ENCODE results near the gene PRKCB.
"Not testable (repeated sequence)": the region's sequence is repeated elsewhere in the genome, so short reads cannot be mapped to it uniquely, and the experiment has no call there.

The PRKCB gene

DNA sequence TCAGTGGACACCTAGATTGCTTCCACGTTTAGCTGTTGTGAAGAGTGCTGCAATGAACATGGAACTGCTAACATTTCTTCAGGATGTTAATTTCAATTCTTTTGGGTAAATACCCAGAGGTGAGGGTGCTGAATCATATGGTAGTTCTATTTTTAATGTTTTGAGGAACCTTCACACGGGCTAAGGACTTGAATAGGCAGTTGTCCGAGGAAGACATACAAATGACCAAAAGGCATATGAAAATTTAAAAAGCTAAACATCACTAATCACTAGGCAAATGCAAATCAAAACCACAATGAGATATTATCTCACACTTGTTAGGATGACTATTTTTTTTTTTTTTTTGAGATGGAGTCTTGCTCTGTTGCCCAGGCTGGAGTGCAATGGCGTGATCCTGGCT is 173.3 kb downstream of the PRKCB start:
- no peak for DNase-seq (ENCODE audit: low spot score)

- no peak for DNase-seq (ENCODE audit: low spot score)
Observed at GRCh38 chr16:24009955-24010354, 174.2 kb downstream of the PRKCB start.

GRCh38 chr16:24010440-24011089 is 174.8 kb downstream of the PRKCB start:
- DNase-seq (ENCODE audit: low spot score), result peak; percentile 68

- no peak for DNase-seq (ENCODE audit: low spot score)
Observed at GRCh38 chr16:24011237-24011636, 175.5 kb downstream of the PRKCB start.

GRCh38 chr16:24013054-24013636 is 177.4 kb downstream of the PRKCB start:
- DNase-seq (ENCODE audit: low spot score), result no peak

DNA sequence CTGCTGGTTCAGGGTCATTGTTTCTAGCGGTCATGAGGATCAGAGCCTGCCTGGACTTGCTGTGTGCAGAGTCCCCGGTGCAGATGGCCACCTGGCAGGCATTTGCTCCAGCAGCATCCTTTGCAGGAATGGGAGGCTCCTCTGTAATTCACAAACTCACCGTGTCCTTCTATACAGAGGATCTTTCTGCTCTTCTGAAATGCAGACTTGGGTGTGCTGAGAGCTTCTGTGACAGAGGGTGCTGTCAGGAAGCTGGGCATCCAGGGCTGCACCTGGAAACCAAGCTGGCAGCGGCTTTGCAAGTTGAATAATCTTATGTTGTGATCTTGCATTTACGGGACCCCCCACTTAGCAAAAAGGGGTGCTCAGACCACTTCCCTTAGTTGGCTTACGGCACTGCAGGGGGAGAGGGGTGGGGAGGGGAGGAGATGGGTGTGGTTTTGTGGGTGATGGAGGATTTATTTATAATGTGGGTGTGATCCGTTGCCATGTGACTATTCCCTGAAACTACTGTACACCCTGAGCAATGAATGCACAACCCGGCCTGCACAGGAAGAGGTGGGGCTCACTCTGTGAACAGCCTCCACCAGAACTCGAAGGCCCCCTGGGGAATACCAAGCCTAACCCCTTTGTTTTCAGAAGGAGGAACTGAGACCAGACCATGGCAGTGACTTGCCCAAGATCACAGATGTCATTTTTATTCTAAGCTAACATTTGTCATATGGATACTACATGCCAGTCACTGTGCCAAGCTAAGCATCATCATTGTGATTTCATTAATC is 178.3 kb downstream of the PRKCB start:
- DNase-seq (ENCODE audit: low spot score), result peak; percentile 58

- not testable (repeated sequence) for DNase-seq (ENCODE audit: low spot score)
Observed at GRCh38 chr16:24014955-24015354, 179.2 kb downstream of the PRKCB start.

GRCh38 chr16:24015923-24016322 is 180.1 kb downstream of the PRKCB start:
- no peak for DNase-seq (ENCODE audit: low spot score)

GRCh38 chr16:24018485-24018884 is 182.7 kb downstream of the PRKCB start:
- DNase-seq (ENCODE audit: low spot score), result no peak

- no peak for DNase-seq (ENCODE audit: low spot score)
Observed at GRCh38 chr16:24022797-24023196, 187.0 kb downstream of the PRKCB start.

DNA sequence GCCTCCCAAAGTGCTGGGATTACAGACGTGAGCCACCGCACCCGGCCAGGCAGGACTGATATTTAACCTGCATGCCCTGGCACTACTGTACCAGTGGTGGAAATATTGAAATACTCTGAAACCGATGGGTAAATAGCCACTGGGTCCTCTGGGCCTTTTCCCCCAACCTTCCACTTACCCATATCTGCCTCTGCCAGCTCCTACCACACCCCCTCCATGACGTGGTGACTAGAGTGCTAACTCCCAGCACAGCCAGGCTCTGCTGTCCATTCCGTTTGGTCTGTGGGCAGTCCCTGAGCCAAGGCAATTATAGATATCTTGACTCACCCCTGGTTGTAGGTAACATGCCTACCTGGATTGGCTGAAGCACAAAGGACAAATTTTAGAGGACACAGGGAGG is 187.8 kb downstream of the PRKCB start:
- no peak for DNase-seq (ENCODE audit: low spot score)

GRCh38 chr16:24024971-24025370 is 189.2 kb downstream of the PRKCB start:
- DNase-seq (ENCODE audit: low spot score), result no peak

DNA sequence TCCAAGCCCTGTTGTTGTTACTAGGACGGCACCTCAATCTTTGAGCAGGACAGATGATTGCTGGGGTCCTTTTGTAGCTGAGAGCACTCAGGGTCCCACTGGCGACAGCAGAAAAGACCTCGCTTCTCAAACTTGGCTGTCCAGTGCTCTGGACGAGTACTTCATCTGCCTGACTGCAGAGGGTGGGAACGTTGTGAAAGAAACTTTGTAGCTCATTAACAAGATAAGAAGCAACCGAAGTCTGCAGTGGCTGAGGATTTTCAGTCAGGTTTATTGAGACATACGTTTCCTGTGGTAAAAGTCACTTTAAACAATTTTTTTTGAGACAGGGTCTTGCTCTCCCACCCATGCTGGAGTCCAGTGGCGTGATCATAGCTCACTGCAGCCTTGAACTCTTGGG is 191.7 kb downstream of the PRKCB start:
- no peak for DNase-seq (ENCODE audit: low spot score)

DNA sequence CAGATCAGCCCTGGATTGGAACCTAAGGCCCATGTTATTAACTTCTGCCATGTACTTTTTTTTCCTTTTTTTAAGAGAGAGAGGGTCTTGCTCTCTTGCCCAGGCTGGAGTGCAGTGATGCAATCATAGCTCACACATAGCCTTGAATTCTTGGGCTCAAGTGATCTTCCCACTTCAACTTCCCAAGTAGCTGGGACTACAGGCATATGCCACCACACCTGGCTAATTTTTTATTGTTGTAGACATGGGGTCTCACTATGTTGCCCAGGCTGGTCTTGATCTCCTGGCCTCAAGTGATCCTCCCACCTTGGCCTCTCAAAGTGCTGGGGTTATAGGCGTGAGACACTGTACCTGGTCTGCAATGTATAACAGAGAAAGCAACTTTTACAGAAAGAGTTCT is 194.1 kb downstream of the PRKCB start:
- DNase-seq (ENCODE audit: low spot score), result not testable (repeated sequence)

- no peak for DNase-seq (ENCODE audit: low spot score)
Observed at GRCh38 chr16:24035127-24035842, 199.5 kb downstream of the PRKCB start.

- no peak for DNase-seq (ENCODE audit: low spot score)
Observed at GRCh38 chr16:24036038-24036543, 200.3 kb downstream of the PRKCB start.

DNA sequence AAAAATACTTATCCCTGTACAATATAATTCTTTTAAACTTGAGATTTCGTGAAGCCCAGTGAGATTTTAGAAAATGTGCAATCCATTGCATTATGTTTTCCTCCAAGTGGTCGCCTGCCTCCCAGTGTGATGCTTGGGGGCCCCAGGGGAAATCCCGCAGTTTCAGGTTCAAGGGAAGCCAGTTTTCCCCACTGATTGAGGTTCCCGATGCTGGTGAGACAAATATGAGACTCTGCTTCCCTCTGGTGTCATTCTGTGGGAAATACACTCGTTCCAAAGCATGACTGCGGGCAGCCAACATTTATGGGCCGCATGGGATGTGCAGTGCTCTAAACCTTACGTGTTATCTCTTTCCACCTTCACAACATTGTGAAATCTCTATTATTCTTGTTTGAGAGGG is 200.8 kb downstream of the PRKCB start:
- DNase-seq (ENCODE audit: low spot score), result peak; percentile 41

DNA sequence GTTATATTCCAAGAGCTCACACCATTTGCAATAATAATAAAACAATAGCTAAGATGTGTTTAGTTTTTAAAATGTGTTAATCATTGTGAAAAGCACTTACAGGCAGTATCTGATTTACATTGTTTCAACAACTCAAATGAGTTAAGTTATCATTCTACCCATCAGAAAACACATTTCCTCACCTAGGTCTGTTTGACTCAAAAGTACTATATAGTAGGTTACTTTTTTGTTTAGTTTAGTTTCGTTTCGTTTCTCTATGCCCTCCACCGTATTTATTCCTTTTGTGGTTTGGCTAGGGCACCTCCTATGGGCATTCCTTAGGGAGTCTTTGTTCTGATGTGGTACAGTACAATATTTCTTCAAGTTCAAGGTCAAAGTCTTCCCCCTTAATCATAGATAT is 201.6 kb downstream of the PRKCB start:
- DNase-seq (ENCODE audit: low spot score), result no peak

GRCh38 chr16:24041834-24042631 is 206.2 kb downstream of the PRKCB start:
- peak; percentile 60 for DNase-seq (ENCODE audit: low spot score)

DNA sequence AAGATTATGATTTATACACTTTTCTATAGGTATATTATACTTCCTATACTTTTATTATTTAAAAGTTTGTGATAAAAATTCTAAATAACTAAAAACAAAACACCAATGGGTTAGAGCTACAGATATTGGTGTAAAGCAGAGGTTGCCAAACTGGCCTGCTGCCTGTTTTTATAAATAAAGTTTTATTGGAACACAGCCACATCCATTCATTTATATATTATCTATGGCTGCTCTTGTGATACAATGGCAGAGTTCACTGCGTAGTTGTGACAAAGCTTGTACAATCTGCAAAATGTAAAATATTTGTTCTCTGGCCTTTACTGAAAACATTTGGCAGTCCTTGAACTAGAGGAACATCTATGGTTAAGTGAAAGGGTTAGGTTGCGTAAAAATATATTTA is 208.7 kb downstream of the PRKCB start:
- no peak for DNase-seq (ENCODE audit: low spot score)

GRCh38 chr16:24045641-24046040 is 209.9 kb downstream of the PRKCB start:
- DNase-seq (ENCODE audit: low spot score), result no peak

DNA sequence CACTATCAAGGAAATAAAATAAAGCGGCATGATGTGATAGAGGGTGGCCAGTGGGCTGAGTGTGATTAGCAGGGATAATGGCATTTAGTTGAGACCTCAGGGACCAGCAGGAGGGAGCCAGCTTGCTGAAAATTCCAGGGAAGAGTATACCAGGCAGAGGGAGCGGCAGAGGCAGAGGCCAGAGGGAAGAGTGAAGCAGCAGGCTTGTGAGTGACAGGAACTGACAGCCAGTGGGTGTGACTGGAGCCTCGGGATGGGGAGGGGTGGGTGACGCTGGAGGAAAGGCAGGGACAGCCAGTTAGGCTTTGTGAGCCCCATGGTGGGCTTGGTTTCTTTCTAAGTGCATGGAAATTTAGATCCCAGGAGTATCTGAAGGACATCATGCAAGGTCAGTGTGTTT is 210.7 kb downstream of the PRKCB start:
- DNase-seq (ENCODE audit: low spot score), result no peak

Data from SW480 (cell line).